Kidney (tissue), 14 donors: ENCODE results near the gene C10orf67. TPM values are rescaled to one million over a fixed set of nuclear protein-coding genes. Genes with fewer than 3 reads are reported as not detected.

ENCODE experiments used
- DNase-seq, 5 donors: peaks; one replicate each; pipeline ENCODE4 v3.0.0-alpha.2; 2013 to 2020
- FAIRE-seq: peaks from 2 replicates; lab custom pipeline; 2012; peaks lifted over from hg19 to GRCh38; lab: Jason Lieb, UNC
- H3K27ac ChIP-seq, 2 donors: one replicate each; pipeline ENCODE4 v1.7.0; 2013; ENCODE audit warnings: low read depth in 2 of 2, low read length in 2 of 2, inconsistent platforms in 1 of 2
- H3K27me3 ChIP-seq: one replicate; pipeline ENCODE4 v1.7.1; 2013; ENCODE audit warnings: low read length, inconsistent platforms; ENCODE audit not compliant: control insufficient read depth, insufficient read depth
- H3K36me3 ChIP-seq, 3 donors: one replicate each; pipeline versions ENCODE4 v1.7.0 to v1.7.1; 2013; ENCODE audit warnings: low read length in 3 of 3, control low read depth in 1 of 3, inconsistent platforms in 1 of 3; ENCODE audit not compliant: insufficient read depth in 3 of 3, control insufficient read depth in 2 of 3
- H3K4me1 ChIP-seq, 3 donors: one replicate each; pipeline versions ENCODE4 v1.7.0 to v1.7.1; 2013; ENCODE audit warnings: low read length in 3 of 3, inconsistent platforms in 1 of 3, low read depth in 1 of 3; ENCODE audit not compliant: control insufficient read depth in 2 of 3, insufficient read depth in 2 of 3
- H3K4me3 ChIP-seq, 3 donors: one replicate each; pipeline versions ENCODE4 v1.7.0 to v1.8.1; 2013; ENCODE audit warnings: low read length in 3 of 3, control low read depth in 1 of 3, inconsistent platforms in 1 of 3
- H3K9ac ChIP-seq, 3 donors: one replicate each; pipeline versions ENCODE4 v1.7.0 to v1.7.1; 2013; ENCODE audit warnings: low read length in 3 of 3, control low read depth in 1 of 3, inconsistent platforms in 1 of 3
- H3K9me3 ChIP-seq, 3 donors: one replicate each; pipeline versions ENCODE4 v1.7.0 to v1.7.1; 2013; ENCODE audit warnings: low read length in 3 of 3, control low read depth in 1 of 3, inconsistent platforms in 1 of 3; ENCODE audit not compliant: control insufficient read depth in 2 of 3, insufficient read depth in 1 of 3
- intact Hi-C: fragments of 100-400 bp; cut with DNase I; formaldehyde crosslinking; loops from one replicate; pipeline ENCODE4 v1.11.1; 2022
- polyA plus RNA-seq: library from polyadenylated mRNA; stranded (reverse); fragments of 350-450 nt; fragmentation: Illumina TruSeq; extraction: RNeasy Lipid Tissue Mini Kit (QIAGEN cat#74804); gene quantifications from one replicate; pipeline ENCODE4 v1.2.3, GENCODE V29; 2014; ENCODE audit warnings: low read depth, low replicate concordance; ENCODE audit not compliant: insufficient read depth
- total RNA-seq: library from RNA; stranded (reverse); fragmentation: NEBNext Ultra II Directional; extraction: Animal tissue kit (Norgen Biotek cat#: 25700); gene quantifications from one replicate; pipeline ENCODE4 v1.2.1, GENCODE V29; 2021
- TF ChIP-seq, protein P1 (sequence below): IDR thresholded peaks from 3 replicates; pipeline ENCODE4 v1.5.1; 2012; ENCODE audit warnings: mild to moderate bottlenecking, moderate library complexity, borderline replicate concordance; ENCODE audit not compliant: insufficient read depth; ENCODE audit errors: extremely low read depth
- donor health status: control.
- donor health status: control.
- donor health status: control.
- donor health status: control.
- donor health status: control.
- donor health status: DM: yes; HTN: yes; CAD: no.
- donor health status: Normal renal cell carcinoma (clear cell type).

Gene C10orf67
- total and polyA plus RNA-seq, 2 donors from 2014 or later, result 1.1 to 1.6 TPM

DNA sequence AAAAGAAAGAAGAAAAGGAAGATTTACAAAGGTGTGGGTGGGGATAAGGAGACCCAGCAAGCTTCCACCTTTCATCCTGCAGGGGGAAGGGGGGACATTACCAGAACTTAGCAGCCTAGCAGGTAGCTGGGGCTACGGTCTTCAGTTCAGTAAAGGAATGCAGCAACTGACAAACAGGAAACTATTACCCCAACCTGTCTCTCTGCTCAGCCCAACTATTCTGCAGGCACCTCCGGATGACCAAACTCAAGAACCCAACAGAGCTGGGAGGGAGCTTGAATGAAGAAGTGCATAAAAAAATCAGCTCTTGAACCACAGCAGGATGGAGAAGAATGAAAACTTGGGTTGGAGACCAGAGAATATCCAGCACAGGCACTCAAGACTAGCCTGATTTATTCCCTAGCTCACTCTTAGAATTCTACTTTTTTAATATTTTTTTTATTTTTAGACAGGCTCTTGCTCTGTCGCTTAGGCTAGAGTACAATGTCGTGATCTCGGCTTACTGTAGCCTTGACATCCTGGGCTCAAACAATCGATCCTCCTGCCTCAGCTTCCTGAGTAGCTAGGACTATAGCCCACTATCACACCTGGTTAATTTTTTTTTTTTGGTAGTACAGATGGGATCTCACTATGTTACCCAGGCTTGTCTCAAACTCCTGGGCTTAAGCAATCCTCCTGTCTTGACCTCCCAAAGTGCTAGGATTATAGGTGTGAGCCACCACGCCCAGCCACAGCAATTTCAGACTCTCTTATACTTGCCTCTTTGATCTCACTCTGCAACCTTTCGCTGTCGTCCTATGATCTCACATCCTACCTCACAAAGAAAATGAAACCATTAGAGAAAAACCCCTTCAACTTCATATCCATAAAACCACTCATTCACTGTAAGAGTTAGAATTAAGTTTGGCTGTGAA, 18.5 kb upstream of the C10orf67 start:
- H3K4me3 ChIP-seq, result no peak overlapping the region
- intact Hi-C loops, result no loop called here
- DNase-seq (no peak), FAIRE-seq (no peak)
- no peaks in the 10 kb centered on the region for H3K36me3 ChIP-seq
- H3K9ac ChIP-seq, result no peak overlapping the region
- no peaks in the 10 kb centered on the region for H3K9me3 ChIP-seq
- H3K27me3 ChIP-seq, result no peaks in the 10 kb centered on the region
- H3K27ac ChIP-seq, result no peak overlapping the region
- TF ChIP-seq, protein P1, sequence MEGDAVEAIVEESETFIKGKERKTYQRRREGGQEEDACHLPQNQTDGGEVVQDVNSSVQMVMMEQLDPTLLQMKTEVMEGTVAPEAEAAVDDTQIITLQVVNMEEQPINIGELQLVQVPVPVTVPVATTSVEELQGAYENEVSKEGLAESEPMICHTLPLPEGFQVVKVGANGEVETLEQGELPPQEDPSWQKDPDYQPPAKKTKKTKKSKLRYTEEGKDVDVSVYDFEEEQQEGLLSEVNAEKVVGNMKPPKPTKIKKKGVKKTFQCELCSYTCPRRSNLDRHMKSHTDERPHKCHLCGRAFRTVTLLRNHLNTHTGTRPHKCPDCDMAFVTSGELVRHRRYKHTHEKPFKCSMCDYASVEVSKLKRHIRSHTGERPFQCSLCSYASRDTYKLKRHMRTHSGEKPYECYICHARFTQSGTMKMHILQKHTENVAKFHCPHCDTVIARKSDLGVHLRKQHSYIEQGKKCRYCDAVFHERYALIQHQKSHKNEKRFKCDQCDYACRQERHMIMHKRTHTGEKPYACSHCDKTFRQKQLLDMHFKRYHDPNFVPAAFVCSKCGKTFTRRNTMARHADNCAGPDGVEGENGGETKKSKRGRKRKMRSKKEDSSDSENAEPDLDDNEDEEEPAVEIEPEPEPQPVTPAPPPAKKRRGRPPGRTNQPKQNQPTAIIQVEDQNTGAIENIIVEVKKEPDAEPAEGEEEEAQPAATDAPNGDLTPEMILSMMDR, result no peak
- H3K4me1 ChIP-seq, result peaks cover 0 to 7% (median under 1%) of the 10 kb centered on the region in 3 donors

DNA sequence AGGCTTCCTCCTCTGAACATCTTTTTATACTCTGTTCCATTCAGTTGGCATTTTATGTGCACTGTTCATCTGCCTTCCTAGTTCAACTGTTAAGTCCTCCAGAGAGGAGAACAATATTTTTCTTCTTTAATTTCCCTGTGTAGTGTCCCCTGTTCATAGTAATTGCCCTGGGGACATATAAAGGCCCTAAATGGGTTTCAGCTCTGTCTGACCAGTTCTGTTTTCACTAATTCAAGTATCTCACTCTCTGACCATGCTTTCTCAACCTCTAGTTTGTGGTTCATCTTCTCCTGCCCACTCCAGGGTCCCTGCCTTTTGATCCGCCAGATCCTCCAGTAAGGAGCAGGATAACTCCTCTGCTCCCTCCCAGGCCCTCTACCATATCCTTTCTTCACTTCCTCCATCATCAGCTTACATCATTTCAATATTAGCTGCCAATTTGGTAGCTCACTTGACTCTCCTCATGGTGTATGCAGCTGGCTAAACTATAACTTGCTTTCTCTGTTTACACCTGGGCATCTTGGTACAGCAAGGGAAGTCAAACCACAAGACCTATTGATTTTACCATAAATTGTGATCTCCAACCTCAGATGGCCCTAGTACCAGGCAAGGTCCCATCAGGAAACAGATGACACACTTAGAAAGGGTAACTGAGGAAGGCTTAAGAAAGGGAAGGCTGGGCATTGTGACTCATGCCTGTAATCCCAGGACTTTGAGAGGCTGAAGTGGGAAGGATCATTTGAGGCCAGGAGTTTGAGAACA, 17.7 kb upstream of the C10orf67 start:
- Histone ChIP-seq H3K9me3 (no peaks in the 10 kb centered on the region), H3K9ac (no peak overlapping the region), H3K27ac (no peak overlapping the region), H3K27me3 (no peaks in the 10 kb centered on the region), H3K36me3 (no peaks in the 10 kb centered on the region), H3K4me1 (peaks cover 0 to 3% (median 0%) of the 10 kb centered on the region in 3 donors), H3K4me3 (no peak overlapping the region)
- intact Hi-C loops, result no loop called here
- FAIRE-seq (no peak), DNase-seq (no peak)
- TF ChIP-seq, protein P1, result no peak

DNA sequence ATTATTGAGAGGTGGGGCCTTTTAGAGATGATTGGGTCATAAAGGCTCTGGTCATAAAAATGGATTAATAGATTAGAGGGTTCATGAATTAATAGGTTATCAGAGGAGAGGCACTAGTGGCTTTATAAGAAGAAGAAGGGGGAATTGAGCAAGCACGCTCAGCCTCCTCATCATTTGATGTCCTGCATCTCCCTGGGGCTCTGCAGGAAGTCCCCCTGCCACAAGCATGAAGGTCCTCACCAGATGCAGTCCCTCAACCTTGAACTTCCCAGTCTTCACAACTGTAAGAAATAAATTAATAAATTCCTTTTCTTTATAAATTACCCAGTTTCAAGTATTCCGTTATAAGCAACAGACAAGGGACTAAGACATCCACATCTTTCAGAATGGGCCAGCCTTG, 17.1 kb upstream of the C10orf67 start:
- no peaks in the 10 kb centered on the region for H3K36me3 ChIP-seq
- no peak overlapping the region for H3K4me3 ChIP-seq
- TF ChIP-seq, protein P1, result no peak
- H3K9me3 ChIP-seq, result no peaks in the 10 kb centered on the region
- no peak overlapping the region for H3K27ac ChIP-seq
- H3K4me1 ChIP-seq, result peaks cover 0 to 1% (median 0%) of the 10 kb centered on the region in 3 donors
- intact Hi-C loops, result no loop called here
- DNase-seq, result no peak
- no peaks in the 10 kb centered on the region for H3K27me3 ChIP-seq
- no peak overlapping the region for H3K9ac ChIP-seq
- FAIRE-seq, result no peak
